ENCODE data around the gene ACTR1A. TPM values are rescaled to one million over a fixed set of nuclear protein-coding genes. Genes with fewer than 3 reads are reported as not detected.

The ACTR1A gene
- total RNA-seq, 1 experiment from 2014 or later: 147 TPM

GRCh38 chr10:102505462-102506115, 3.1 kb upstream of the ACTR1A start:
- BruUV-seq (replicated peaks): no TSS peak
- peaks cover 11% of the 10 kb centered on the region; the same call in 1 of the 2 replicates for H3K36me3 ChIP-seq (ENCODE audit: control insufficient read depth, insufficient read depth, low read length)
- DNase-seq (ENCODE audit: low read depth, low spot score): no peak
- TF ChIP-seq, protein P1, sequence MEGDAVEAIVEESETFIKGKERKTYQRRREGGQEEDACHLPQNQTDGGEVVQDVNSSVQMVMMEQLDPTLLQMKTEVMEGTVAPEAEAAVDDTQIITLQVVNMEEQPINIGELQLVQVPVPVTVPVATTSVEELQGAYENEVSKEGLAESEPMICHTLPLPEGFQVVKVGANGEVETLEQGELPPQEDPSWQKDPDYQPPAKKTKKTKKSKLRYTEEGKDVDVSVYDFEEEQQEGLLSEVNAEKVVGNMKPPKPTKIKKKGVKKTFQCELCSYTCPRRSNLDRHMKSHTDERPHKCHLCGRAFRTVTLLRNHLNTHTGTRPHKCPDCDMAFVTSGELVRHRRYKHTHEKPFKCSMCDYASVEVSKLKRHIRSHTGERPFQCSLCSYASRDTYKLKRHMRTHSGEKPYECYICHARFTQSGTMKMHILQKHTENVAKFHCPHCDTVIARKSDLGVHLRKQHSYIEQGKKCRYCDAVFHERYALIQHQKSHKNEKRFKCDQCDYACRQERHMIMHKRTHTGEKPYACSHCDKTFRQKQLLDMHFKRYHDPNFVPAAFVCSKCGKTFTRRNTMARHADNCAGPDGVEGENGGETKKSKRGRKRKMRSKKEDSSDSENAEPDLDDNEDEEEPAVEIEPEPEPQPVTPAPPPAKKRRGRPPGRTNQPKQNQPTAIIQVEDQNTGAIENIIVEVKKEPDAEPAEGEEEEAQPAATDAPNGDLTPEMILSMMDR (IDR thresholded peaks at IDR 0.05): no peak
- TF ChIP-seq POLR2AphosphoS5 (IDR thresholded peaks at IDR 0.05; ENCODE audit: low read depth, low read length): no peak
- no peak for TF ChIP-seq SIN3A (IDR thresholded peaks at IDR 0.05; ENCODE audit: borderline replicate concordance, insufficient read depth, low read depth, low read length)
- TF ChIP-seq TCF7L2 (IDR thresholded peaks at IDR 0.05; ENCODE audit: low read depth, low read length): no peak
- TF ChIP-seq REST (IDR thresholded peaks at IDR 0.05; ENCODE audit: insufficient read depth in 1 of 2, low read depth in 2 of 2, low read length in 1 of 2): no peak
- in situ Hi-C loops (cut with HindIII; ENCODE audit: low pct_unique_long_range_greater_than_20kb, low sequenced_read_pairs): loop anchor here (10.0 kb wide), 1 partner anchor 69 kb away; no protein-coding TSS in a partner anchor
- H3K27ac ChIP-seq (ENCODE audit: low read length): no peak overlapping the region
- peaks cover 13% of the 10 kb centered on the region for H3K4me1 ChIP-seq (ENCODE audit: control insufficient read depth, insufficient read depth, low read length)
- POLR2A ChIA-PET: no interaction called here
- no peaks in the 10 kb centered on the region for H3K9me3 ChIP-seq (ENCODE audit: control insufficient read depth, insufficient read depth, low read depth, low read length)
- H3K4me3 ChIP-seq (ENCODE audit: low read depth in 2 of 2, low read length in 2 of 2): peak overlapping the region in 1 of 2 experiments; percentile 1; a peak in 1 of 4 replicates
- CTCF ChIA-PET: interaction anchor here (0.5 to 3.6 kb wide), 3 partner anchors 78 to 290 kb away, joined by 3 to 38 read pairs (median 4); no protein-coding TSS in a partner anchor
- H3K27me3 ChIP-seq (ENCODE audit: control insufficient read depth, insufficient read depth, low read length): no peaks in the 10 kb centered on the region
- intact Hi-C loops (cut with micrococcal nuclease; ENCODE audit: unreplicated experiment): no loop called here
- ATAC-seq: no peak

- H3K4me3 ChIP-seq (ENCODE audit: low read depth in 2 of 2, low read length in 2 of 2): peak overlapping the region; percentile 95 to 99
- no peaks in the 10 kb centered on the region for H3K9me3 ChIP-seq (ENCODE audit: control insufficient read depth, insufficient read depth, low read depth, low read length)
- no peaks in the 10 kb centered on the region for H3K27me3 ChIP-seq (ENCODE audit: control insufficient read depth, insufficient read depth, low read length)
- DNase-seq (ENCODE audit: low read depth, low spot score) (no peak), ATAC-seq (no peak)
- intact Hi-C loops (cut with micrococcal nuclease; ENCODE audit: unreplicated experiment) (loop anchor here (5.0 kb wide), 1 partner anchor 137 kb away; the partner anchor contains the start of gene TRIM8), in situ Hi-C loops (cut with HindIII; ENCODE audit: low pct_unique_long_range_greater_than_20kb, low sequenced_read_pairs) (loop anchor here (10.0 kb wide), 1 partner anchor 70 kb away; no protein-coding TSS in a partner anchor)
- POLR2A ChIA-PET: no interaction called here
- peaks cover 11% of the 10 kb centered on the region; the same call in 1 of the 2 replicates for H3K36me3 ChIP-seq (ENCODE audit: control insufficient read depth, insufficient read depth, low read length)
- H3K4me1 ChIP-seq (ENCODE audit: control insufficient read depth, insufficient read depth, low read length): peaks cover 13% of the 10 kb centered on the region
- CTCF ChIA-PET: interaction anchor here (3.6 kb wide), 1 partner anchor 79 kb away, joined by 38 read pairs; no protein-coding TSS in a partner anchor
- no TSS peak for BruUV-seq (replicated peaks)
- TF ChIP-seq POLR2AphosphoS5 (IDR thresholded peaks at IDR 0.05; ENCODE audit: low read depth, low read length) (no peak), SIN3A (IDR thresholded peaks at IDR 0.05; ENCODE audit: borderline replicate concordance, insufficient read depth, low read depth, low read length) (no peak), TCF7L2 (IDR thresholded peaks at IDR 0.05; ENCODE audit: low read depth, low read length) (0 out of 2 replicates have a peak, but pooled peaks have one; percentile 38)
- peak overlapping the region; percentile 90 for H3K27ac ChIP-seq (ENCODE audit: low read length)
These were observed 2.4 kb upstream of the ACTR1A start for GRCh38 chr10:102504976-102505300.

All from Panc1 (cell line).